PC-9 (cell line): ENCODE data around the gene NELL1. TPM values are rescaled to one million over a fixed set of nuclear protein-coding genes. Genes with fewer than 3 reads are reported as not detected.

Source experiments
- BruUV-seq: library from RNA; stranded (reverse); fragments of 400-500 nt; replicated peaks from 2 replicates; lab custom pipeline; 2021; lab: Mats Ljungman, UMichigan
- CTCF ChIA-PET: fragments of 300-600 bp; sonication (Branson Sonifier 250); formaldehyde crosslinking; loops from one replicate; lab custom pipeline; 2022; ENCODE audit warnings: antibody characterized with exemption; lab: Charles Lee
- POLR2A ChIA-PET: fragments of 300-600 bp; sonication (Branson Sonifier 250); formaldehyde crosslinking; loops from one replicate; lab custom pipeline; 2022; ENCODE audit warnings: antibody characterized with exemption; ENCODE audit not compliant: unreplicated experiment; lab: Charles Lee
- DNase-seq, 2 experiments: peaks; one replicate each; pipeline versions ENCODE4 v3.0.0 to v3.0.0-alpha.2; 2015 to 2022; ENCODE audit warnings: mixed read lengths in 1 of 2
- H2AFZ ChIP-seq: fragments of 200-600 bp; sonication (generic); 2 replicates; pipeline ENCODE4 v1.8.1; 2017; ENCODE audit warnings: antibody characterized with exemption
- H3F3A ChIP-seq: fragments of 200-600 bp; sonication (generic); 2 replicates; pipeline ENCODE4 v1.8.1; 2017; ENCODE audit warnings: antibody characterized with exemption, mild to moderate bottlenecking, low read depth; ENCODE audit not compliant: insufficient read depth
- H3K27ac ChIP-seq: fragments of 200-600 bp; sonication (generic); 2 replicates; pipeline ENCODE4 v1.6.1; 2016; ENCODE audit warnings: mixed run types
- H3K27me3 ChIP-seq: fragments of 200-600 bp; sonication (generic); 2 replicates; pipeline ENCODE4 v1.6.1; 2016; ENCODE audit warnings: low read depth, mixed run types; ENCODE audit not compliant: insufficient read depth
- H3K36me3 ChIP-seq: fragments of 200-600 bp; sonication (generic); 2 replicates; pipeline ENCODE4 v1.6.1; 2016; ENCODE audit warnings: low read depth, mixed run types
- H3K4me1 ChIP-seq: fragments of 200-600 bp; sonication (generic); replicated peaks from 2 replicates; pipeline ENCODE4 v1.6.1; 2016; ENCODE audit warnings: mixed run types; ENCODE audit not compliant: insufficient read depth
- H3K4me2 ChIP-seq: fragments of 200-600 bp; sonication (generic); 2 replicates; pipeline ENCODE4 v1.6.1; 2017; ENCODE audit warnings: mixed run types
- H3K4me3 ChIP-seq: fragments of 200-600 bp; sonication (generic); 2 replicates; pipeline ENCODE4 v1.6.1; 2016; ENCODE audit warnings: mixed run types
- H3K79me2 ChIP-seq: fragments of 200-600 bp; sonication (generic); 2 replicates; pipeline ENCODE4 v1.6.1; 2017; ENCODE audit warnings: low read depth, mixed run types
- H3K9me2 ChIP-seq: fragments of 200-600 bp; sonication (generic); 2 replicates; pipeline ENCODE4 v1.8.1; 2017; ENCODE audit warnings: mild to moderate bottlenecking; ENCODE audit not compliant: insufficient read depth
- H3K9me3 ChIP-seq: fragments of 200-600 bp; sonication (generic); 2 replicates; pipeline ENCODE4 v1.8.1; 2016; ENCODE audit warnings: low read depth; ENCODE audit not compliant: insufficient read depth
- H4K20me1 ChIP-seq: fragments of 200-600 bp; sonication (generic); 2 replicates; pipeline ENCODE4 v1.8.1; 2017; ENCODE audit not compliant: insufficient read depth
- CTCF ChIP-seq: fragments of 200-600 bp; sonication (generic); conservative IDR thresholded peaks from 2 replicates; pipeline ENCODE4 v1.6.1; 2017; ENCODE audit warnings: mixed run types, antibody characterized with exemption, mild to moderate bottlenecking, moderate library complexity
- EZH2 ChIP-seq: fragments of 200-600 bp; sonication (generic); IDR thresholded peaks from 2 replicates; pipeline ENCODE4 v1.8.0; 2017; ENCODE audit warnings: antibody characterized with exemption, low read depth
- intact Hi-C: fragments of 100-400 bp; cut with micrococcal nuclease; formaldehyde crosslinking; loops from one replicate; pipeline ENCODE4 v1.10.0; 2022; ENCODE audit not compliant: unreplicated experiment
- total RNA-seq: library from RNA; stranded (reverse); gene quantifications from 2 replicates; pipeline ENCODE4 v1.2.3, GENCODE V29; 2021

Gene NELL1
- total RNA-seq, 1 experiment from 2014 or later: not detected

GRCh38 chr11:21069909-21070308 lies 400.5 kb downstream of the NELL1 start:
- H3K4me2 ChIP-seq: no peak overlapping the region
- no TSS peak for BruUV-seq

GRCh38 chr11:21072558-21072957 lies 403.2 kb downstream of the NELL1 start:
- no peaks in the 10 kb centered on the region for H3K79me2 ChIP-seq
- H2AFZ ChIP-seq: no peak overlapping the region
- H3K36me3 ChIP-seq: no peaks in the 10 kb centered on the region
- H3K9me3 ChIP-seq: no peaks in the 10 kb centered on the region
- H3K27me3 ChIP-seq: no peaks in the 10 kb centered on the region
- no peak overlapping the region for H3K4me2 ChIP-seq
- DNase-seq: no peak
- intact Hi-C loops: no loop called here
- no TSS peak for BruUV-seq
- no peaks in the 10 kb centered on the region for H3K9me2 ChIP-seq
- H3K4me1 ChIP-seq: no peaks in the 10 kb centered on the region
- no peak overlapping the region for H3K4me3 ChIP-seq
- H4K20me1 ChIP-seq: no peaks in the 10 kb centered on the region
- ChIA-PET CTCF (no interaction called here), POLR2A (no interaction called here)
- H3F3A ChIP-seq: no peaks in the 10 kb centered on the region
- H3K27ac ChIP-seq: no peak overlapping the region
- TF ChIP-seq CTCF (no peak), EZH2 (no peak)

More at GRCh38 chr11:21069909-21070308, 400.5 kb downstream of the NELL1 start:
- H2AFZ ChIP-seq: no peak overlapping the region
- TF ChIP-seq EZH2: no peak
- TF ChIP-seq CTCF: no peak
- H3K27ac ChIP-seq: no peak overlapping the region
- no peaks in the 10 kb centered on the region for H3K9me3 ChIP-seq
- H3K4me3 ChIP-seq: no peak overlapping the region
- no peaks in the 10 kb centered on the region for H3K27me3 ChIP-seq
- H3K4me1 ChIP-seq: no peaks in the 10 kb centered on the region
- ChIA-PET POLR2A (no interaction called here), CTCF (no interaction called here)
- no peaks in the 10 kb centered on the region for H4K20me1 ChIP-seq
- DNase-seq: no peak
- H3K9me2 ChIP-seq: no peaks in the 10 kb centered on the region
- H3K79me2 ChIP-seq: no peaks in the 10 kb centered on the region
- H3F3A ChIP-seq: no peaks in the 10 kb centered on the region
- intact Hi-C loops: no loop called here
- H3K36me3 ChIP-seq: no peaks in the 10 kb centered on the region

GRCh38 chr11:21082853-21083252 lies 413.5 kb downstream of the NELL1 start:
- no TSS peak for BruUV-seq
- Histone ChIP-seq H4K20me1 (no peaks in the 10 kb centered on the region), H3K27ac (no peak overlapping the region), H3K9me2 (no peaks in the 10 kb centered on the region), H2AFZ (no peak overlapping the region), H3K4me2 (no peak overlapping the region), H3K9me3 (no peaks in the 10 kb centered on the region), H3F3A (no peaks in the 10 kb centered on the region), H3K4me3 (no peak overlapping the region), H3K27me3 (no peaks in the 10 kb centered on the region), H3K4me1 (no peaks in the 10 kb centered on the region), H3K79me2 (no peaks in the 10 kb centered on the region), H3K36me3 (no peaks in the 10 kb centered on the region)
- intact Hi-C loops: no loop called here
- TF ChIP-seq CTCF: no peak
- TF ChIP-seq EZH2: no peak
- ChIA-PET POLR2A (no interaction called here), CTCF (no interaction called here)
- no peak for DNase-seq
